NOMO-1 treated with dmso at 0.1 percent for 144 hours (cell line): ENCODE results near the gene C20orf141.
"Not testable (repeated sequence)": the region's sequence is repeated elsewhere in the genome, so short reads cannot be mapped to it uniquely, and the experiment has no call there.

ENCODE experiments used
- DNase-seq: peaks from one replicate; lab custom pipeline; 2025; ENCODE audit not compliant: unreplicated experiment; lab: John Stamatoyannopoulos, UW

The C20orf141 gene

GRCh38 chr20:2820084-2820895 is 5.5 kb downstream of the C20orf141 start:
- no peak for DNase-seq

- DNase-seq: no peak
Observed at GRCh38 chr20:2820896-2821869, 6.4 kb downstream of the C20orf141 start.

GRCh38 chr20:2822073-2822472 is 7.3 kb downstream of the C20orf141 start:
- no peak for DNase-seq

- DNase-seq: no peak
Observed at GRCh38 chr20:2825761-2826160, 11.0 kb downstream of the C20orf141 start.

GRCh38 chr20:2826655-2827054 is 11.9 kb downstream of the C20orf141 start:
- no peak for DNase-seq

GRCh38 chr20:2829376-2829775 is 14.6 kb downstream of the C20orf141 start:
- no peak for DNase-seq

- not testable (repeated sequence) for DNase-seq
Observed at GRCh38 chr20:2831206-2831605, 16.4 kb downstream of the C20orf141 start.

- DNase-seq: no peak
Observed at GRCh38 chr20:2833761-2834160, 19.0 kb downstream of the C20orf141 start.

- no peak for DNase-seq
Observed at GRCh38 chr20:2834401-2835110, 19.8 kb downstream of the C20orf141 start.

- no peak for DNase-seq
Observed at GRCh38 chr20:2835331-2835796, 20.6 kb downstream of the C20orf141 start.

- no peak for DNase-seq
Observed at GRCh38 chr20:2836035-2836434, 21.2 kb downstream of the C20orf141 start.

GRCh38 chr20:2837221-2837960 is 22.6 kb downstream of the C20orf141 start:
- DNase-seq: no peak

GRCh38 chr20:2838170-2838797 is 23.5 kb downstream of the C20orf141 start:
- no peak for DNase-seq

GRCh38 chr20:2838847-2839671 is 24.3 kb downstream of the C20orf141 start:
- no peak for DNase-seq

- no peak for DNase-seq
Observed at GRCh38 chr20:2839732-2840137, 24.9 kb downstream of the C20orf141 start.

- peak; percentile 71 for DNase-seq
Observed at GRCh38 chr20:2840138-2840966, 25.6 kb downstream of the C20orf141 start, which contains the start of the genes PCED1A and VPS16. Gene PCED1A, minus strand, starts transcription at chr20:2840655. Its CDS starts 743 bp downstream, at chr20:2839912. Gene VPS16, plus strand, starts transcription at chr20:2840745. Its CDS starts 30 bp downstream, at chr20:2840775.

GRCh38 chr20:2840967-2841531 is 26.3 kb downstream of the C20orf141 start:
- no peak for DNase-seq

GRCh38 chr20:2845607-2846006 is 30.8 kb downstream of the C20orf141 start:
- DNase-seq: no peak
